Measurements from ENCODE around the gene ZC3H12D.

The ZC3H12D gene

DNA sequence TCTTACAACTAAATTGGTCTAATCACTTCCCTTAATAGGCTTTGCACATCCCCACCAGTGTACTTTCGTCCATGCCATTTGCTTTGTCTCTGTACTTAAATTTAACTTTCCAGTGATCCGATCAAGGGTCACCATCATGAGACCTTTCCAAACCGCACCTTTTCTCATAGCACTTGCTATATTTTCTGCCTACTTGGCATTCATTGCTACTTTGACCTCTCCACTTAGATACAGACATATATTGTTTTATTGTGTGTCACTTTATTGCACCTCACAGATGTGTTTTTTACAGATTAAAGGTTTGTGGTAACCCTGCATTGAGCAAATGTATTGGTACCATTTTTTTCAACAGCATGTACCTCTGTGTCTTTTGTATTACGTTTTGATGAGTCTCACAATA is 70.0 kb downstream of the ZC3H12D start:
- no peak for DNase-seq (ENCODE audit: low read depth in 1 of 2, low spot score in 1 of 2)

DNA sequence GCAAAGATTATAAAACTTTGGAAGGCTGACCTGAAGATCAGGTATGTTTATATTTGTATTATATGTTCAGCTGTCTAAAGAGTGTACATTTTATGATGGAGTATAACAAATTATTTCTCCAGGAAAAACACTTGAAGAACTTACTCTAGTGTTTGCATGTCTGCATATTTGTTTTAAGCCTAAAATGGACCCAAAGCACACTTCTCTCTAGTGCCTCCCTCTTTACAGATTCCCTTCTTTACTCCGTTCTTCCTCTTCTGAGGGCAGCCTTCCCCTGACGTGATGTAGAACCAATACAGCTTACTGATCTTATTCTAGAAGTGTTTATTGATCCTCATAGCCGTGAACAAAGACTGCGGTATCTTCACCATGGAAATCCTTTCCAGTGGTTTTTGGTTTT is 70.8 kb downstream of the ZC3H12D start:
- no peak for DNase-seq (ENCODE audit: low read depth in 1 of 2, low spot score in 1 of 2)

DNA sequence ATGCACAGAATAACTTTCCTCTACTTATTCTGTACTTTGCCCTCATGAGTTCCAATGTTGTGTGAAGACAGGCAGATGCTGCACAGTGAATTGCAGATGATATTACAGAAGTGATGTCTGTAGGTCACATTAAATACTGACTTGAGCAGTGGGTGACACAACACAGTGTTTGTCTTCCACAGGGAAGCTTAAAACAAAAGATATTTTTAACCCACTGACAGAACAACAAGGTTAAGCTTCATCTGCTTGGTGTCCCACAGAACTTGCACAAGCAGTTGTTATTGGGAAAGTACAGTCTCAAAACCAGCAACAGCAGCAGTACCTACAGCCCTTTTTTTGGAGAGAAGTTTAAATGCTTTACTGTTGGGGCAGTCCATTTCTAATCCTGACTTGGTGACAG is 74.3 kb downstream of the ZC3H12D start:
- DNase-seq (ENCODE audit: low read depth in 1 of 2, low spot score in 1 of 2), result no peak

DNA sequence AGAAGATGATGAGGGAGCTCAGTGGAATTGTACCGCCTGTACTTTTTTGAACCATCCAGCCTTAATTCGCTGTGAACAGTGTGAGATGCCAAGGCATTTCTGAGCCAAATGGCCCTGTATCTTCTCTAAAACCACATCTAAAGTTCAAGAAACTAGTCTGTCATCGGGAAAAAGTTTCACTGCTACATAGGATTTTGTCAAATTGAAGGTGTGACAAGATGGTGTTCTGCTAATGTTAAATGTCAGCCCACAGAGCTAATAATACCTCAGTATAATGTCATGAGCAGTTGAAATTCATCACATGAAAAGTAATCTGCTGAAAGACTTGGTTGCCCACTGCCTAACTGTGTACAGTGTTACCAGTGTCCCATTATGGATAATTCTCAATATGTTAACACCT is 75.2 kb downstream of the ZC3H12D start:
- no peak for DNase-seq (ENCODE audit: low read depth in 1 of 2, low spot score in 1 of 2)

DNA sequence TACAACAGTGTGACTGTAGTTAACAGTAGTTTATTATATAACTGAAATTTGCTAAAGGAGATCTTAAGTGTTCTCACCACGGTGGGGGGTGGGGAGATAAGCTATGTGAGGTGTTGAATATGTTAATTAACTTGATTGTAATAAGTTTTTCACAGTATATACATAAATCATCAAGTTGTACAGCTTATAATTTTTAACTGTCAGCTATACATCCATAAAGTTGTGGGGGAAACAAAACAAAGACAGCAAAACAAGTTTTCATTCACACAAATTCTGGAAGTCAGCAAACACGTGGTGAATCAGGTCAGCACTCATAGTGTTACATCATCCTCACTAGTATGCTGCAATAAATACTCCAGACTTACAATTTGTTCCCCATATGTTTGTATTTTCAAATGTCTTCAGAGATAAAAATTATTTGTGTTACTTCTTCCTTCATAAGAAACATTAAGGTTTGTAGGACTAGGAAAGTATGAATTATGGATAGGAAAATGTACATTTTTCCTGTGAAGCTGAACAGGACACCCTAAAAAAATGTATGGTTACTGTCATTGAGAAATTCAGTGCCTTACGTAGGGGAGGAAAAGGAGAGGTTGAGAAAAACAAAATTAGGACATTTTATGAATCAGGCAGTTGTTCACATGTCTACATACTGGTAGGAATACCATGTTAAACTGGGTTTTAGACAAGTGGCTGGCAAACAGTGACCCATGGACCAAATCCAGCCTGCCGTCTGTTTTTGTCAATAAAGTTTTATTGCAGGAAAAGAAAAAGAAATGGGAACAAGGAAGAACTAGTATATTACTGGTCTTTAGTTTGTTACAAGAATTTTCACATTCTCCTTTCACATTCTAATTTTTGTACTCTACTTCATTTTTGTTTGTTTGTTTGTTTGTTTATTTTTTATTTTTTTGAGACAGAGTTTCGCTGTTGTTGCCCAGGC is 78.7 kb downstream of the ZC3H12D start:
- no peak for DNase-seq (ENCODE audit: low read depth in 1 of 2, low spot score in 1 of 2)

DNA sequence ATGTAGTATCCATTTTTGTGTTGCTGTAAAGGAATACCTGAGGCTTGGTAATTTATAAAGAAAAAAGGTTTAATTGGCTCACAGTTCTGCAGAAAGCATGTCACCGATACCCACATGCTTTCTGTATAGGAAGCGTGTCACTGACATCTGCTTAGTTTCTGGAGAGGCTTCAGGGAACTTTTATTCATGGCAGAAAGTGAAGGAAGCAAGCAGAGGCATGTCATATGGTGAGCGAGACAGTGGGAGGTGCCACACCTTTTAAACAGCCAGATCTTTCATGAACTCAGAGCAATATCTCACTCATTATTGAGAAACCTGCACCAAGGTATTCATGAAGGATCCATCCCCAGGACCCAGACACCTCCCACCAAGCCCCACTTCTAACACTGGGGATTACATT is 81.3 kb downstream of the ZC3H12D start:
- no peak for DNase-seq (ENCODE audit: low read depth in 1 of 2, low spot score in 1 of 2)

DNA sequence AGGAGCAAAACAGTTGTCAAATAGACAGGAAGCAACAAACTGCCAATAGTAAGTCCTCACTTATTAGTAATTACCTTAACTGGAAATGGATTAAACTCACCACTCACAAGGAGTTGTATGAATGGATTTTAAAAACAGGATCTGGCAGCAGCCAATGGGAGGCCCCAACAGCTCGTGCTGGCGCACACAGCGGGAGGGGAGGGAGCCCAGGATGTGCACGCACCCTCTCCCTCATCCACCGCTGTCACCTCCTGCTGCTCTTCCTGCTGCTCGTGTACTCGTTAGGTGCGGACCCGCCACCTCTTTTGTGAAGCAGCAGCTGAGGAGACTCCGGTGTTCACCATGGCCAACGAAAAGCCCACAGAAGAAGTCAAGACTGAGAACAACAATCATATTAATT is 84.8 kb downstream of the ZC3H12D start, which contains the start of gene SUMO4:
Gene SUMO4 (plus strand): TSS at position 213 of the 400 bp plus-strand sequence. CDS start 130 bp downstream, at position 343.
- DNase-seq (ENCODE audit: low read depth in 1 of 2, low spot score in 1 of 2), result no peak

DNA sequence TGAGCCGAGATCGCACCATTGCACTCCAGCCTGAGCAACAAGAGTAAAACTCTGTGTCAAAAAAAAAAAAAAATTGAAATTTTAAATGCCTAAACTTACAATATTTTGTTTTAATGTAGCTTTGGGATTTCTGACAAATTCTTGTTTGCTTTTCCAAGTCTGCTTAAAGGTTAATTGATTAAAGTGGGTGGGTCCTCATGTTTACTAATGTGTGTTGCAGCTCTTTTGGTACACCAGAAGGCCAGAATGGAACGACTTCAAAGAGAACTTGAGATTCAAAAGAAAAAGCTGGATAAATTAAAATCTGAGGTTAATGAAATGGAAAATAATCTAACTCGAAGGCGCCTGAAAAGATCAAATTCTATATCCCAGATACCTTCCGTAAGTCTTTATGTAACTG is 87.4 kb downstream of the ZC3H12D start:
- no peak for DNase-seq (ENCODE audit: low read depth in 1 of 2, low spot score in 1 of 2)
